DOHH2 (cell line): ENCODE data around the gene SLCO2A1.

Source experiments
- H3F3A ChIP-seq: fragments of 200-600 bp; sonication (generic), shearing (Covaris generic); 2 replicates; pipeline ENCODE4 v1.6.0; 2016; ENCODE audit warnings: antibody characterized with exemption, mild to moderate bottlenecking; ENCODE audit not compliant: control insufficient read depth, insufficient read depth
- H3K27ac ChIP-seq: fragments of 200-600 bp; sonication (generic); 2 replicates; pipeline ENCODE4 v1.5.1; 2014; ENCODE audit warnings: low read depth, mild to moderate bottlenecking, low read length, moderate library complexity
- H3K27me3 ChIP-seq: fragments of 200-600 bp; sonication (generic); 2 replicates; pipeline ENCODE4 v1.6.1; 2014; ENCODE audit warnings: mild to moderate bottlenecking, low read length, mixed read lengths; ENCODE audit not compliant: control insufficient read depth
- H3K36me3 ChIP-seq: fragments of 200-600 bp; sonication (generic); 2 replicates; pipeline ENCODE4 v1.6.1; 2014; ENCODE audit warnings: mild to moderate bottlenecking, low read length, moderate library complexity, mixed read lengths; ENCODE audit not compliant: control insufficient read depth
- H3K4me1 ChIP-seq: fragments of 200-600 bp; sonication (generic); 2 replicates; pipeline ENCODE4 v1.6.1; 2014; ENCODE audit warnings: mild to moderate bottlenecking, low read length, mixed read lengths; ENCODE audit not compliant: control insufficient read depth
- H3K4me2 ChIP-seq: fragments of 200-600 bp; sonication (generic); 2 replicates; pipeline ENCODE4 v1.6.0; 2014; ENCODE audit warnings: mild to moderate bottlenecking, low read length, moderate library complexity
- H3K4me3 ChIP-seq: fragments of 200-600 bp; sonication (generic); 2 replicates; pipeline ENCODE4 v1.5.1; 2014; ENCODE audit warnings: mild to moderate bottlenecking, low read length, mixed read lengths
- H3K79me2 ChIP-seq: fragments of 200-600 bp; sonication (generic); 2 replicates; pipeline ENCODE4 v1.6.1; 2014; ENCODE audit warnings: mild to moderate bottlenecking, low read length, mixed read lengths; ENCODE audit not compliant: control insufficient read depth
- H3K9me2 ChIP-seq: fragments of 200-600 bp; sonication (generic); replicated peaks from 2 replicates; pipeline ENCODE4 v1.6.1; 2014; ENCODE audit warnings: mild to moderate bottlenecking, low read length, mixed read lengths; ENCODE audit not compliant: control insufficient read depth
- H3K9me3 ChIP-seq: fragments of 200-600 bp; sonication (generic); 2 replicates; pipeline ENCODE4 v1.6.1; 2014; ENCODE audit warnings: antibody characterized with exemption, low read length, mixed read lengths; ENCODE audit not compliant: control insufficient read depth, insufficient read depth
- H4K20me1 ChIP-seq: fragments of 200-600 bp; sonication (generic); 2 replicates; pipeline ENCODE4 v1.6.0; 2014; ENCODE audit warnings: low read depth, mild to moderate bottlenecking, antibody characterized with exemption, low read length, moderate library complexity; ENCODE audit not compliant: control insufficient read depth, insufficient read depth
- CTCF ChIP-seq: fragments of 200-600 bp; sonication (generic); IDR thresholded peaks from one replicate; pipeline ENCODE4 v1.5.1; 2014; ENCODE audit warnings: antibody characterized with exemption, mild to moderate bottlenecking, low read depth, low read length; ENCODE audit not compliant: poor library complexity, severe bottlenecking
- EZH2phosphoT487 ChIP-seq: fragments of 200-600 bp; sonication (generic); IDR thresholded peaks from 2 replicates; pipeline ENCODE4 v1.6.1; 2017; ENCODE audit warnings: borderline replicate concordance, mild to moderate bottlenecking, antibody characterized with exemption, low read length, moderate library complexity, mixed read lengths

SLCO2A1 gene

GRCh38 chr3:134029734-134030378 is at the start of gene SLCO2A1:
TSS of gene SLCO2A1 (minus strand) at chr3:134029925. CDS start at chr3:134029802, 123 bp downstream.
- H3K27ac ChIP-seq: no peak within 1 kb of the TSS
- H3K9me3 ChIP-seq: no peaks in the 10 kb centered on the region
- no peaks in the 10 kb centered on the region for H3K27me3 ChIP-seq
- H3K36me3 ChIP-seq: no peaks in the 10 kb centered on the region
- H3K79me2 ChIP-seq: no peaks in the 10 kb centered on the region
- TF ChIP-seq EZH2phosphoT487 (no peak), CTCF (no peak)
- no peaks in the 10 kb centered on the region for H4K20me1 ChIP-seq
- H3K4me1 ChIP-seq: no peaks in the 10 kb centered on the region
- H3K4me2 ChIP-seq: no peak within 1 kb of the TSS
- no peaks in the 10 kb centered on the region for H3K9me2 ChIP-seq
- no peak within 1 kb of the TSS for H3K4me3 ChIP-seq
- H3F3A ChIP-seq: no peaks in the 10 kb centered on the region

- Histone ChIP-seq H3K36me3 (no peaks in the 10 kb centered on the region), H3K79me2 (no peaks in the 10 kb centered on the region), H3K9me2 (no peaks in the 10 kb centered on the region), H3F3A (no peaks in the 10 kb centered on the region), H3K4me3 (no peak overlapping the region), H3K27me3 (peaks cover 3% of the 10 kb centered on the region; the same call in 1 of the 2 replicates), H3K9me3 (no peaks in the 10 kb centered on the region), H3K4me2 (no peak overlapping the region), H3K27ac (no peak overlapping the region), H4K20me1 (no peaks in the 10 kb centered on the region), H3K4me1 (no peaks in the 10 kb centered on the region)
- TF ChIP-seq CTCF (no peak), EZH2phosphoT487 (no peak)
Observed at GRCh38 chr3:134079111-134079547, 49.4 kb upstream of the SLCO2A1 start.

GRCh38 chr3:134078169-134078831 is 48.6 kb upstream of the SLCO2A1 start:
- no peaks in the 10 kb centered on the region for H3F3A ChIP-seq
- peaks cover 3% of the 10 kb centered on the region; the same call in 1 of the 2 replicates for H3K27me3 ChIP-seq
- H4K20me1 ChIP-seq: no peaks in the 10 kb centered on the region
- no peak overlapping the region for H3K4me2 ChIP-seq
- no peak for TF ChIP-seq EZH2phosphoT487
- no peak for TF ChIP-seq CTCF
- no peaks in the 10 kb centered on the region for H3K9me3 ChIP-seq
- H3K27ac ChIP-seq: no peak overlapping the region
- no peak overlapping the region for H3K4me3 ChIP-seq
- H3K4me1 ChIP-seq: no peaks in the 10 kb centered on the region
- H3K36me3 ChIP-seq: no peaks in the 10 kb centered on the region
- no peaks in the 10 kb centered on the region for H3K79me2 ChIP-seq
- H3K9me2 ChIP-seq: no peaks in the 10 kb centered on the region
